ENCODE measurements around the gene STRBP. TPM values are rescaled to one million over a fixed set of nuclear protein-coding genes. Genes with fewer than 3 reads are reported as not detected.

Gene STRBP
- total and polyA plus RNA-seq, 2 donors from 2014 or later: 21.6 to 30.7 TPM

DNA sequence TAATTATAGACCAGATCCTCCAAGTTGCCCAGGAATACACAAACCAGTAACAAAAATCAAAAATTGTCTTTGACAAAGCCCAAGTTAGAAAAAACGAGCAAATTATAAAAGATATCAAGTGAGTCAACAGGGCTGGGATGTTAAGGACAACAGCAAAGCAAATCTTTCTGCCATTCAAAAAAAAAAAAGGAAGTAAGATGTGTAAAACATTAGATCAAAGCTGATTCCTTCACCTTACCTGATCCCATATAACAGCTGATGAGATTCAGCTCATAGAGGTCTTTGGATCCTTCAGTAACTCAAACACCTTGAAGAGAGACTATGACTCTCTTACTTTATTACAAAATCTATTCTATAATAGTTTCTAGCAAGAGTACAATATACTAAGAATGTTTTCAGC lies 100.9 kb downstream of the STRBP start:
- no peak for DNase-seq
- TF ChIP-seq, protein P1, sequence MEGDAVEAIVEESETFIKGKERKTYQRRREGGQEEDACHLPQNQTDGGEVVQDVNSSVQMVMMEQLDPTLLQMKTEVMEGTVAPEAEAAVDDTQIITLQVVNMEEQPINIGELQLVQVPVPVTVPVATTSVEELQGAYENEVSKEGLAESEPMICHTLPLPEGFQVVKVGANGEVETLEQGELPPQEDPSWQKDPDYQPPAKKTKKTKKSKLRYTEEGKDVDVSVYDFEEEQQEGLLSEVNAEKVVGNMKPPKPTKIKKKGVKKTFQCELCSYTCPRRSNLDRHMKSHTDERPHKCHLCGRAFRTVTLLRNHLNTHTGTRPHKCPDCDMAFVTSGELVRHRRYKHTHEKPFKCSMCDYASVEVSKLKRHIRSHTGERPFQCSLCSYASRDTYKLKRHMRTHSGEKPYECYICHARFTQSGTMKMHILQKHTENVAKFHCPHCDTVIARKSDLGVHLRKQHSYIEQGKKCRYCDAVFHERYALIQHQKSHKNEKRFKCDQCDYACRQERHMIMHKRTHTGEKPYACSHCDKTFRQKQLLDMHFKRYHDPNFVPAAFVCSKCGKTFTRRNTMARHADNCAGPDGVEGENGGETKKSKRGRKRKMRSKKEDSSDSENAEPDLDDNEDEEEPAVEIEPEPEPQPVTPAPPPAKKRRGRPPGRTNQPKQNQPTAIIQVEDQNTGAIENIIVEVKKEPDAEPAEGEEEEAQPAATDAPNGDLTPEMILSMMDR (IDR thresholded peaks at IDR 0.05; ENCODE audit: borderline replicate concordance, extremely low read depth, insufficient read depth): no peak
- Histone ChIP-seq H3K9me3 (ENCODE audit: control insufficient read depth in 2 of 3, insufficient read depth in 1 of 3, low read length in 3 of 3) (no peaks in the 10 kb centered on the region), H3K27me3 (ENCODE audit: control insufficient read depth, insufficient read depth, low read length) (no peaks in the 10 kb centered on the region), H3K9ac (ENCODE audit: low read length in 3 of 3) (no peak overlapping the region), H3K36me3 (ENCODE audit: control insufficient read depth in 2 of 3, insufficient read depth in 3 of 3, low read length in 3 of 3) (no peaks in the 10 kb centered on the region), H3K27ac (ENCODE audit: low read depth in 2 of 2, low read length in 2 of 2) (no peak overlapping the region), H3K4me1 (ENCODE audit: control insufficient read depth in 2 of 3, insufficient read depth in 2 of 3, low read depth in 1 of 3, low read length in 3 of 3) (no peaks in the 10 kb centered on the region), H3K4me3 (ENCODE audit: low read length in 3 of 3) (no peak overlapping the region)
- no peak for FAIRE-seq
- intact Hi-C loops (cut with DNase I): no loop called here

DNA sequence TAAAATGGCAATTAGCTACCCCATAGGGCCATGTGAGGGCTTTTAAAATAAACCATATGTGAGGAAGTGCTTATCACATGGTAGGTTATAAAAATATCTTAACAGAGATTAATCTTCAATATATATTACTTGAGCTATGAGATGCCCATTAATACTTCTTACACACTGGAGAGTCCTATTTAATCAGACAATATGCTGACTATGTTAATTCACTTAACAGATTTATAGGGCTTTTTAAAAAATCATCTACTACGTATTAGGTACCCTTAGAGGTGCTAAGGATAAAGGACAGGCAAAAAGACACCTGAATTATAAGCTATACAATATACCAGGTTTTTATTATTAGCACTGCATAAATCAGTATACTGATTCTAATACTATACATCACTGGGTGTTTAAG lies 102.6 kb downstream of the STRBP start:
- no peak overlapping the region for H3K27ac ChIP-seq (ENCODE audit: low read depth in 2 of 2, low read length in 2 of 2)
- no peaks in the 10 kb centered on the region for H3K36me3 ChIP-seq (ENCODE audit: control insufficient read depth in 2 of 3, insufficient read depth in 3 of 3, low read length in 3 of 3)
- H3K9me3 ChIP-seq (ENCODE audit: control insufficient read depth in 2 of 3, insufficient read depth in 1 of 3, low read length in 3 of 3): no peaks in the 10 kb centered on the region
- H3K27me3 ChIP-seq (ENCODE audit: control insufficient read depth, insufficient read depth, low read length): no peaks in the 10 kb centered on the region
- no peak overlapping the region for H3K9ac ChIP-seq (ENCODE audit: low read length in 3 of 3)
- H3K4me3 ChIP-seq (ENCODE audit: low read length in 3 of 3): no peak overlapping the region
- intact Hi-C loops (cut with DNase I): no loop called here
- FAIRE-seq (no peak), DNase-seq (no peak)
- no peaks in the 10 kb centered on the region for H3K4me1 ChIP-seq (ENCODE audit: control insufficient read depth in 2 of 3, insufficient read depth in 2 of 3, low read depth in 1 of 3, low read length in 3 of 3)
- TF ChIP-seq, protein P1 (IDR thresholded peaks at IDR 0.05; ENCODE audit: borderline replicate concordance, extremely low read depth, insufficient read depth): no peak

DNA sequence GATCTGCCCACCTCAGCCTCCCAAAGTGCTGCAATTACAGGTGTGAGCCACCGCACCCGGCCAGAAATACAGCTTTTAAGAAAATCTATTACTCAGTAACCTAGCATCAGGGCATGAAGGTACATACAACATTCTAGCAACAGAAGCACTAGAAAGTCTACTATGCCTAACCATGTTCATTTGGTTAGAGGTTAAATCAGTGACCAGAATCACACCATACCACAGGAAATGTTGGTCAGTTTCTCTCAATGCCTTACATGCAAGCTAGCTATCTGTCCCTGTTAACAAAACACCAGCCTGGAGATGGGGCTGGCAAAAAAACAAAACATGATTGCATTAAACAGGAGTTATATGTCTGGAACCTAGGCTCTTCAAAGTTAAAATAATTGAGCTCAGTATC lies 104.1 kb downstream of the STRBP start:
- H3K27me3 ChIP-seq (ENCODE audit: control insufficient read depth, insufficient read depth, low read length): no peaks in the 10 kb centered on the region
- no peak for FAIRE-seq

More for the DNA sequence above, 104.1 kb downstream of the STRBP start:
- Histone ChIP-seq H3K4me1 (ENCODE audit: control insufficient read depth in 2 of 3, insufficient read depth in 2 of 3, low read depth in 1 of 3, low read length in 3 of 3) (no peaks in the 10 kb centered on the region), H3K36me3 (ENCODE audit: control insufficient read depth in 2 of 3, insufficient read depth in 3 of 3, low read length in 3 of 3) (no peaks in the 10 kb centered on the region), H3K9ac (ENCODE audit: low read length in 3 of 3) (no peak overlapping the region), H3K27ac (ENCODE audit: low read depth in 2 of 2, low read length in 2 of 2) (no peak overlapping the region), H3K4me3 (ENCODE audit: low read length in 3 of 3) (no peak overlapping the region), H3K9me3 (ENCODE audit: control insufficient read depth in 2 of 3, insufficient read depth in 1 of 3, low read length in 3 of 3) (no peaks in the 10 kb centered on the region)
- intact Hi-C loops (cut with DNase I): no loop called here
- DNase-seq: no peak
- TF ChIP-seq, protein P1 (IDR thresholded peaks at IDR 0.05; ENCODE audit: borderline replicate concordance, extremely low read depth, insufficient read depth): no peak

Data from kidney (tissue), 14 donors.